PC-3 (cell line): ENCODE results near the gene SOWAHB.

Experiments
- EZH2 ChIP-seq: fragments of 300-600 bp; sonication (generic); IDR thresholded peaks from one replicate; pipeline ENCODE4 v1.6.1; 2017; ENCODE audit warnings: antibody characterized with exemption, mild to moderate bottlenecking, low read length; ENCODE audit not compliant: unreplicated experiment
- EZH2phosphoT487 ChIP-seq: fragments of 300-600 bp; sonication (generic); IDR thresholded peaks from 2 replicates; pipeline ENCODE4 v1.6.1; 2018; ENCODE audit warnings: mild to moderate bottlenecking, antibody characterized with exemption, low read length, borderline replicate concordance
- TF ChIP-seq, protein P1 (sequence below): fragments of 300-600 bp; sonication (generic); conservative IDR thresholded peaks from 2 replicates; pipeline ENCODE4 v1.5.1; 2017; ENCODE audit warnings: antibody characterized with exemption, low read depth, mild to moderate bottlenecking, low read length

DNA sequence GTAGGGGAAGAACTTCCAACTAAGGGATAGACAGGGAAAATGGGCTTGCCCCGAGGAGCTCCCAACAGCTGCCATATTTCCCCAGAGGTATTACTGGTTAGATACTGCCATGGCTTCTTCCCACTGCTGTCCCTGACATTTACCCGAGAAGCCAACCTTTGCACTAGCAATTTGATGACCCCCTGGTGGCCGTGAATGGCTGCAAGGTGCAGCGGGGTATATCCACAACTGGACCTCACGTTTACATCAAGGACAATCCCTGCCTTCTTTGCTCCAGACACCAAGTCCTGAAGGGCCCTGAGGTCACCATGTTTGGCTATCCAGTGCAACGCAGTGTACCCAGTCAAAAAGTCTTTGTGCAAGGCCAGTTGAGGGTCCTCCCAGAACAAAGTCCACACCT is 2.3 kb downstream of the SOWAHB start:
- TF ChIP-seq EZH2phosphoT487 (no peak), EZH2 (no peak)
- TF ChIP-seq, protein P1, sequence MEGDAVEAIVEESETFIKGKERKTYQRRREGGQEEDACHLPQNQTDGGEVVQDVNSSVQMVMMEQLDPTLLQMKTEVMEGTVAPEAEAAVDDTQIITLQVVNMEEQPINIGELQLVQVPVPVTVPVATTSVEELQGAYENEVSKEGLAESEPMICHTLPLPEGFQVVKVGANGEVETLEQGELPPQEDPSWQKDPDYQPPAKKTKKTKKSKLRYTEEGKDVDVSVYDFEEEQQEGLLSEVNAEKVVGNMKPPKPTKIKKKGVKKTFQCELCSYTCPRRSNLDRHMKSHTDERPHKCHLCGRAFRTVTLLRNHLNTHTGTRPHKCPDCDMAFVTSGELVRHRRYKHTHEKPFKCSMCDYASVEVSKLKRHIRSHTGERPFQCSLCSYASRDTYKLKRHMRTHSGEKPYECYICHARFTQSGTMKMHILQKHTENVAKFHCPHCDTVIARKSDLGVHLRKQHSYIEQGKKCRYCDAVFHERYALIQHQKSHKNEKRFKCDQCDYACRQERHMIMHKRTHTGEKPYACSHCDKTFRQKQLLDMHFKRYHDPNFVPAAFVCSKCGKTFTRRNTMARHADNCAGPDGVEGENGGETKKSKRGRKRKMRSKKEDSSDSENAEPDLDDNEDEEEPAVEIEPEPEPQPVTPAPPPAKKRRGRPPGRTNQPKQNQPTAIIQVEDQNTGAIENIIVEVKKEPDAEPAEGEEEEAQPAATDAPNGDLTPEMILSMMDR = no peak
